Keratinocyte (primary cell): ENCODE data around the gene DOCK11. TPM values are rescaled to one million over a fixed set of nuclear protein-coding genes. Genes with fewer than 3 reads are reported as not detected.

Source experiments
- DNase-seq: peaks from one replicate; pipeline ENCODE4 v3.0.0-alpha.2; 2011; ENCODE audit warnings: low read depth, missing footprints, low spot score
- FAIRE-seq: peaks from 2 replicates; lab custom pipeline; 2011; peaks lifted over from hg19 to GRCh38; lab: Jason Lieb, UNC
- H2AFZ ChIP-seq: 2 replicates; pipeline ENCODE4 v1.6.0; 2012; ENCODE audit warnings: low read length, control low read depth, inconsistent platforms; ENCODE audit not compliant: control insufficient read depth
- H3K27ac ChIP-seq: 2 replicates; pipeline ENCODE4 v1.5.1; 2011; ENCODE audit warnings: low read length; ENCODE audit not compliant: control insufficient read depth, insufficient read depth
- H3K27me3 ChIP-seq: 3 replicates; pipeline ENCODE4 v1.6.0; 2011; ENCODE audit warnings: low read length; ENCODE audit not compliant: control insufficient read depth, insufficient read depth; ENCODE audit errors: extremely low read depth
- H3K36me3 ChIP-seq, 2 experiments: 2 replicates in 1 of 2; 3 replicates in 1 of 2; pipeline ENCODE4 v1.5.1; 2011; ENCODE audit warnings: low read length in 2 of 2, mild to moderate bottlenecking in 1 of 2; ENCODE audit not compliant: control insufficient read depth in 2 of 2, insufficient read depth in 2 of 2; ENCODE audit errors: extremely low read depth in 1 of 2
- H3K4me1 ChIP-seq: 3 replicates; pipeline ENCODE4 v1.5.1; 2011; ENCODE audit warnings: low read length; ENCODE audit not compliant: control insufficient read depth, insufficient read depth; ENCODE audit errors: extremely low read depth
- H3K4me2 ChIP-seq: 3 replicates; pipeline ENCODE4 v1.6.0; 2011; ENCODE audit warnings: low read depth, low read length; ENCODE audit not compliant: control insufficient read depth, insufficient read depth; ENCODE audit errors: extremely low read depth
- H3K4me3 ChIP-seq, 3 experiments: fragments of 200-600 bp in 1 of 3; sonication (generic) in 1 of 3; 2 replicates in 2 of 3; 3 replicates in 1 of 3; pipeline ENCODE4 v1.5.1; 2011 to 2016; ENCODE audit warnings: low read length in 3 of 3, mild to moderate bottlenecking in 3 of 3, control low read depth in 2 of 3, inconsistent platforms in 1 of 3, low read depth in 1 of 3, mixed read lengths in 1 of 3, mixed run types in 1 of 3, moderate library complexity in 1 of 3; ENCODE audit not compliant: control insufficient read depth in 2 of 3, insufficient read depth in 2 of 3; ENCODE audit errors: extremely low read depth in 1 of 3
- H3K79me2 ChIP-seq: 2 replicates; pipeline ENCODE4 v1.6.0; 2012; ENCODE audit warnings: low read length; ENCODE audit not compliant: control insufficient read depth, insufficient read depth
- H3K9ac ChIP-seq: 3 replicates; pipeline ENCODE4 v1.6.0; 2011; ENCODE audit warnings: low read length; ENCODE audit not compliant: control insufficient read depth, insufficient read depth; ENCODE audit errors: extremely low read depth
- H3K9me1 ChIP-seq: 3 replicates; pipeline ENCODE4 v1.6.0; 2011; ENCODE audit warnings: low read length; ENCODE audit not compliant: control insufficient read depth, insufficient read depth; ENCODE audit errors: extremely low read depth
- H3K9me3 ChIP-seq: 2 replicates; pipeline ENCODE4 v1.5.1; 2012; ENCODE audit warnings: low read depth, low read length; ENCODE audit not compliant: control insufficient read depth
- H4K20me1 ChIP-seq: 3 replicates; pipeline ENCODE4 v1.6.0; 2011; ENCODE audit warnings: low read length; ENCODE audit not compliant: control insufficient read depth, insufficient read depth; ENCODE audit errors: extremely low read depth
- EZH2 ChIP-seq: IDR thresholded peaks from one replicate; pipeline ENCODE4 v1.6.1; 2012; ENCODE audit warnings: inconsistent platforms, mild to moderate bottlenecking, low read length, moderate library complexity
- dilution Hi-C: fragments of 300-500 bp; cut with MboI; formaldehyde crosslinking; loops from one replicate; pipeline ENCODE4 v1.7.0; 2020; ENCODE audit warnings: low sequenced_read_pairs; ENCODE audit not compliant: extremely low pct_ligation_motif_present
- polyA plus RNA-seq, 5 experiments: library from polyadenylated mRNA; depleted of rRNA in 3 of 5; stranded (reverse) in 3 of 5; stranded (forward) in 1 of 5; unstranded in 1 of 5; fragments of >200 nt; gene quantifications; 1 replicate in 1 of 5; 2 replicates in 3 of 5; 3 replicates in 1 of 5; pipeline versions ENCODE4 v1.2.1 to v1.2.3, GENCODE V29; 2011 to 2012; ENCODE audit warnings: missing spikeins in 2 of 5, low read depth in 1 of 5, low replicate concordance in 1 of 5
- TF ChIP-seq, protein P1 (sequence below), 3 experiments: IDR thresholded peaks in 1 of 3; conservative IDR thresholded peaks in 1 of 3; optimal IDR thresholded peaks in 1 of 3; 2 replicates in 2 of 3; 3 replicates in 1 of 3; pipeline versions ENCODE3 to v1.5.1; 2011; ENCODE audit warnings: low read length in 3 of 3, mild to moderate bottlenecking in 3 of 3, moderate library complexity in 2 of 3, control low read depth in 1 of 3, inconsistent platforms in 1 of 3; ENCODE audit not compliant: insufficient read depth in 2 of 3; ENCODE audit errors: extremely low read depth in 1 of 3

DOCK11 gene
- polyA plus RNA-seq, 1 donor (not counting 4 experiments of a cell fraction or from before 2014, with no cell fraction given) = 4.6 TPM

DNA sequence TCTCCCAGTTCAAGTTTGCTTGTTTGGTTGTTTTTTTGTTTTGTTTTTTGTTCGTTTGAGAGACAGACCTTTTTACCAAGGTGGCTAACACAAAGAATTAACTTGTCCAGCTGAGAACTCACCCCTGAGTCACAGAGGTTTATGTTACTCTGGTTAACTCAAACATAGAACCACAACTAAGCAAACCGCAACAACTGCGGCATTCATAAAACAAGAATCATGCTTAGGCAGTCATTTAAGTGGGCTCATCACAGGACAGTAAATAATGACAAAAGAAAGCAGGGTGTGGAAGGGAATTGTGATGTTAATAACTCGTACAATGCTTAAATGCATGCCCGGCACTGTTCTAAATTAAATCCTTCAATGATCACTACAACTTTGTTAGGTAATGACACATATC is 207.1 kb downstream of the DOCK11 start:
- no peak for FAIRE-seq

DNA sequence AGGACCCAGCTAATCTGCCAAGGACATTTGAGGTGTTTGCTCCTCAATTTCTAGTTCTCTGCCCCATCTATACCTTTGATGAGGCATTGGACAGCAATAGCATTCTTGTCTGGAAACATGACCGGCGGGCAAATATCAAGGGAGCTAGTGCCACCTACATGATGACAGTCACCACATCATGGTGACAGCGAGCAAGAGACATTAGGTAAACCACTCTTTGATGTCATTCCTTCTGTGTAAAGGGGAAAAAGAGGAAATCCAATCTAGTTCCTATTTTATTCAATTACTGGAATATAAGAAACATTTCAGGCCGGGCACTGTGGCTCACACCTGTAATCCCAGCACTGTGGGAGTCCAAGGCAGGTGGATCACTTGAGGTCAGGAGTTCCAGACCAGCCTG is 211.1 kb downstream of the DOCK11 start:
- Histone ChIP-seq H3K27me3 (no peaks in the 10 kb centered on the region), H2AFZ (no peak overlapping the region), H3K4me1 (no peaks in the 10 kb centered on the region), H3K36me3 (no peaks in the 10 kb centered on the region), H3K9me1 (no peaks in the 10 kb centered on the region), H3K9me3 (no peaks in the 10 kb centered on the region), H3K4me2 (no peak overlapping the region), H3K27ac (no peak overlapping the region), H3K4me3 (no peak overlapping the region), H4K20me1 (no peaks in the 10 kb centered on the region), H3K9ac (no peak overlapping the region), H3K79me2 (no peaks in the 10 kb centered on the region)
- dilution Hi-C loops = no loop called here
- TF ChIP-seq, protein P1, sequence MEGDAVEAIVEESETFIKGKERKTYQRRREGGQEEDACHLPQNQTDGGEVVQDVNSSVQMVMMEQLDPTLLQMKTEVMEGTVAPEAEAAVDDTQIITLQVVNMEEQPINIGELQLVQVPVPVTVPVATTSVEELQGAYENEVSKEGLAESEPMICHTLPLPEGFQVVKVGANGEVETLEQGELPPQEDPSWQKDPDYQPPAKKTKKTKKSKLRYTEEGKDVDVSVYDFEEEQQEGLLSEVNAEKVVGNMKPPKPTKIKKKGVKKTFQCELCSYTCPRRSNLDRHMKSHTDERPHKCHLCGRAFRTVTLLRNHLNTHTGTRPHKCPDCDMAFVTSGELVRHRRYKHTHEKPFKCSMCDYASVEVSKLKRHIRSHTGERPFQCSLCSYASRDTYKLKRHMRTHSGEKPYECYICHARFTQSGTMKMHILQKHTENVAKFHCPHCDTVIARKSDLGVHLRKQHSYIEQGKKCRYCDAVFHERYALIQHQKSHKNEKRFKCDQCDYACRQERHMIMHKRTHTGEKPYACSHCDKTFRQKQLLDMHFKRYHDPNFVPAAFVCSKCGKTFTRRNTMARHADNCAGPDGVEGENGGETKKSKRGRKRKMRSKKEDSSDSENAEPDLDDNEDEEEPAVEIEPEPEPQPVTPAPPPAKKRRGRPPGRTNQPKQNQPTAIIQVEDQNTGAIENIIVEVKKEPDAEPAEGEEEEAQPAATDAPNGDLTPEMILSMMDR (optimal IDR thresholded peaks at IDR 0.05 in 1 of 3, IDR thresholded peaks at IDR 0.05 in 1 of 3, conservative IDR thresholded peaks at IDR 0.05 in 1 of 3; ENCODE audit: extremely low read depth in 1 of 3, insufficient read depth in 2 of 3, low read length in 3 of 3) = no peak
- TF ChIP-seq EZH2 = no peak
- DNase-seq (no peak), FAIRE-seq (no peak)

More for the DNA sequence above, 207.1 kb downstream of the DOCK11 start:
- no peaks in the 10 kb centered on the region for H3K79me2 ChIP-seq
- H3K36me3 ChIP-seq = no peaks in the 10 kb centered on the region
- H2AFZ ChIP-seq = no peak overlapping the region
- H3K4me1 ChIP-seq = peaks cover 15% of the 10 kb centered on the region
- H3K9me3 ChIP-seq = no peaks in the 10 kb centered on the region
- DNase-seq = no peak
- H4K20me1 ChIP-seq = no peaks in the 10 kb centered on the region
- H3K4me3 ChIP-seq = no peak overlapping the region
- H3K9ac ChIP-seq = no peak overlapping the region
- no peak overlapping the region for H3K4me2 ChIP-seq
- no peak overlapping the region for H3K27ac ChIP-seq
- H3K9me1 ChIP-seq = no peaks in the 10 kb centered on the region
- H3K27me3 ChIP-seq = no peaks in the 10 kb centered on the region
- TF ChIP-seq, protein P1 (optimal IDR thresholded peaks at IDR 0.05 in 1 of 3, IDR thresholded peaks at IDR 0.05 in 1 of 3, conservative IDR thresholded peaks at IDR 0.05 in 1 of 3; ENCODE audit: extremely low read depth in 1 of 3, insufficient read depth in 2 of 3, low read length in 3 of 3) = no peak
- no peak for TF ChIP-seq EZH2
- dilution Hi-C loops = no loop called here
